Activated naive CD8-positive, alpha-beta T cell treated with anti-CD3 and anti-CD28 coated beads, Interleukin-2, amount 10 ng/mL, durations not matched to agents 7 days and 5 days (primary cell): ENCODE data around the gene TAB2. TPM values are rescaled to one million over a fixed set of nuclear protein-coding genes. Genes with fewer than 3 reads are reported as not detected.
A peak's percentile ranks its signal among the peaks of the same experiment; 100 is the strongest.
"Not testable (repeated sequence)": the region's sequence is repeated elsewhere in the genome, so short reads cannot be mapped to it uniquely, and the experiment has no call there.

Source experiments
- ATAC-seq: fragments of 150-1000 bp; cut with Tn5 transposase; one replicate; pipeline ENCODE4 v1.10.0; 2021; ENCODE audit warnings: low read depth, moderate library complexity
- POLR2A ChIA-PET: fragments of 350-600 bp; sonication (Branson Sonifier 250); formaldehyde crosslinking; loops from one replicate; lab custom pipeline; 2021; ENCODE audit warnings: antibody characterized with exemption; lab: Charles Lee
- DNase-seq: peaks from one replicate; pipeline ENCODE4 v3.0.0; 2021
- H3K27ac Mint-ChIP-seq: one replicate; pipeline ENCODE4 v1.8.0; 2022; ENCODE audit warnings: mild to moderate bottlenecking, mixed read lengths
- H3K27me3 Mint-ChIP-seq: one replicate; pipeline ENCODE4 v1.8.0; 2022; ENCODE audit warnings: mild to moderate bottlenecking, moderate library complexity, mixed read lengths
- H3K36me3 Mint-ChIP-seq: one replicate; pipeline ENCODE4 v1.8.0; 2021; ENCODE audit warnings: mild to moderate bottlenecking, mixed read lengths
- H3K4me1 Mint-ChIP-seq: one replicate; pipeline ENCODE4 v1.8.0; 2021; ENCODE audit warnings: mixed read lengths
- H3K4me3 Mint-ChIP-seq: one replicate; pipeline ENCODE4 v1.8.0; 2022; ENCODE audit warnings: mild to moderate bottlenecking, moderate library complexity, mixed read lengths
- H3K9me3 Mint-ChIP-seq: one replicate; pipeline ENCODE4 v1.8.0; 2021; ENCODE audit warnings: mixed read lengths
- total RNA-seq, 2 experiments: library from RNA; stranded (reverse); gene quantifications; one replicate each; pipeline ENCODE4 v1.2.3, GENCODE V29; 2021

TAB2 gene
- total RNA-seq, 2 experiments from 2014 or later, result 115 to 130 TPM

- H3K9me3 Mint-ChIP-seq, result peaks cover 8% of the 10 kb centered on the region
- peak overlapping the region; percentile 86 for H3K27ac Mint-ChIP-seq
- peak; percentile 74 for ATAC-seq
- H3K4me3 Mint-ChIP-seq, result peak overlapping the region; percentile 83
- H3K36me3 Mint-ChIP-seq, result peaks cover 23% of the 10 kb centered on the region
- no peaks in the 10 kb centered on the region for H3K27me3 Mint-ChIP-seq
- DNase-seq, result peak; percentile 92
- H3K4me1 Mint-ChIP-seq, result peaks cover 24% of the 10 kb centered on the region
- POLR2A ChIA-PET, result interaction anchor here (0.5 to 4.6 kb wide), 43 partner anchors 8 to 288 kb away, joined by 3 to 31 read pairs (median 4); no protein-coding TSS in a partner anchor
These were observed 520 bp upstream of the TAB2 start for GRCh38 chr6:149316740-149317643.

DNA sequence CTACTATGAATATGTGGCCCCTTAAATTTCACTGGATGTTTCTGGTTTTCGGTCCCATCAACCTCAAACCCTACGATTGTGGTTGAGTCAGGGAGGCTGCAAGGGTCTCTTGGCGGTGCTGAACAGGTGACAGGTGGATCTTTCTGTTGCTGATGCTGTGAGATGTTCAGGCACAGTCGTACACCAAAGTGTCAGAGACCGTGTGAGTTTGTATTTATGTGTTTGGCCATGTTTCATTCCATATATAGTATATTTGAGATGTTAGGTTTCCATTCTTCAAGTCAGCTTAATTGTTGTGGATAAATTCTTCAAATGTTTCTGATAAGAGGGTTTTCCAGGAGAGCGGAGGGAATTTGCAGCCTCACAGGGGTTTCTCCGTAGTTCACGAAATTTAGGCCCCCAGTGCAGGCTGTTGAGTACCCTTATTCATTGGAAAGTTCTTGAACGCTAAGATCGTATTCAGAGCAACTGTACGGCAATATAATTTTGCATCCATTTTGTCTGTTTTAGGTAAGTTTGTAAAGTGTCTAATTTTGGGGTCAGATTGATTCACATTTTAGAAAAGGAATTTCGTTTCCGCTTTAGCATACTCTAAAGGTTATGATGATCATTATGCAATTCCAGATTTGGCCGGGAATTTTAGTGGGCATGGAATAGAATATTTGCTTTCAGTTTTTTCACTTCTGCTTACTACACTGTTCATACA is 1.2 kb downstream of the TAB2 start:
- no peak for DNase-seq
- POLR2A ChIA-PET, result interaction anchor here (0.7 to 4.6 kb wide), 17 partner anchors 8 to 286 kb away, joined by 3 to 31 read pairs (median 5); no protein-coding TSS in a partner anchor
- Mint-ChIP-seq H3K36me3 (peaks cover 23% of the 10 kb centered on the region), H3K27me3 (no peaks in the 10 kb centered on the region), H3K4me1 (peaks cover 35% of the 10 kb centered on the region), H3K9me3 (peaks cover 2% of the 10 kb centered on the region), H3K4me3 (peak overlapping the region; percentile 87), H3K27ac (peak overlapping the region; percentile 90)
- peak; percentile 34 for ATAC-seq

GRCh38 chr6:149319422-149319821 is 1.9 kb downstream of the TAB2 start:
- Mint-ChIP-seq H3K27ac (peak overlapping the region; percentile 90), H3K9me3 (no peaks in the 10 kb centered on the region), H3K4me3 (peak overlapping the region; percentile 87), H3K4me1 (peaks cover 36% of the 10 kb centered on the region), H3K36me3 (peaks cover 25% of the 10 kb centered on the region), H3K27me3 (no peaks in the 10 kb centered on the region)
- ATAC-seq, result no peak
- DNase-seq, result no peak
- POLR2A ChIA-PET, result interaction anchor here (0.9 to 4.6 kb wide), 4 partner anchors 113 to 237 kb away, joined by 3 to 31 read pairs (median 4); no protein-coding TSS in a partner anchor

- H3K36me3 Mint-ChIP-seq, result peaks cover 28% of the 10 kb centered on the region
- not testable (repeated sequence) for H3K9me3 Mint-ChIP-seq, ATAC-seq, H3K27me3 Mint-ChIP-seq, DNase-seq
- H3K27ac Mint-ChIP-seq, result peak overlapping the region; percentile 90
- POLR2A ChIA-PET, result interaction anchor here (1.0 to 4.6 kb wide), 3 partner anchors 112 to 238 kb away, joined by 3 to 31 read pairs (median 4); no protein-coding TSS in a partner anchor
- H3K4me3 Mint-ChIP-seq, result peak overlapping the region; percentile 87
- H3K4me1 Mint-ChIP-seq, result peaks cover 36% of the 10 kb centered on the region
These were observed 2.5 kb downstream of the TAB2 start for GRCh38 chr6:149320016-149320415.

- Mint-ChIP-seq H3K27ac (peak overlapping the region; percentile 79), H3K27me3 (no peaks in the 10 kb centered on the region), H3K4me1 (peaks cover 38% of the 10 kb centered on the region), H3K4me3 (peak overlapping the region; percentile 87), H3K36me3 (peaks cover 35% of the 10 kb centered on the region), H3K9me3 (no peaks in the 10 kb centered on the region)
- POLR2A ChIA-PET, result interaction anchor here (0.6 to 3.0 kb wide), 4 partner anchors 47 to 226 kb away, joined by 3 to 15 read pairs (median 3); no protein-coding TSS in a partner anchor
- DNase-seq (no peak), ATAC-seq (no peak)
These were observed 3.3 kb downstream of the TAB2 start for GRCh38 chr6:149320796-149321195.

DNA sequence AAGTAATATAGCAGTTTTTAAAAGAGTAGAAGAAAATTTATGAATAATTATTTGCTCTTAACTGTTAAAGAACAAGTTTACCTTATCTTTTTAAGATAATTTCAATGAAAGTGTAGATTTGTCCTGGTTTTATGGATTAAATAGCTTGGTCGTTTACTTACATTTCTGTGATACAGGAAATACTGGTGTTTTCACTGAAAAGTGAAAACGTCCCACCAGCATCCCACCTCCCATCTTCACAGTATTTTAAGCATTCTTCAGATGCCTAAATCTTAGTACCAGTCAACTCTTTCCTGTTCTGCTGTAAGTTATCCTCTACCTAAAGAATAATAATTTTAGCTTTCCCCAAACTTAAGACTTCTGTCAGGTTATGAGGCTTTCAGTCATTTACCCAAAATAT is 5.8 kb downstream of the TAB2 start:
- peak overlapping the region; percentile 18 for H3K27ac Mint-ChIP-seq
- H3K4me3 Mint-ChIP-seq, result peak overlapping the region; percentile 76
- no peaks in the 10 kb centered on the region for H3K9me3 Mint-ChIP-seq
- H3K27me3 Mint-ChIP-seq, result no peaks in the 10 kb centered on the region
- no peak for DNase-seq
- peaks cover 43% of the 10 kb centered on the region for H3K36me3 Mint-ChIP-seq
- POLR2A ChIA-PET, result interaction anchor here (0.8 to 3.0 kb wide), 4 partner anchors 10 to 229 kb away, joined by 3 to 15 read pairs (median 3); no protein-coding TSS in a partner anchor
- peaks cover 44% of the 10 kb centered on the region for H3K4me1 Mint-ChIP-seq
- ATAC-seq, result no peak

GRCh38 chr6:149323925-149324324 is 6.4 kb downstream of the TAB2 start:
- peak overlapping the region; percentile 70 for H3K27ac Mint-ChIP-seq
- POLR2A ChIA-PET, result interaction anchor here (1.2 to 1.3 kb wide), 2 partner anchors 195 to 241 kb away, joined by 3 read pairs; no protein-coding TSS in a partner anchor
- H3K36me3 Mint-ChIP-seq, result peaks cover 44% of the 10 kb centered on the region

GRCh38 chr6:149324428-149324827 is 6.9 kb downstream of the TAB2 start:
- peak overlapping the region; percentile 34 for H3K27ac Mint-ChIP-seq
- POLR2A ChIA-PET, result interaction anchor here (0.6 to 1.3 kb wide), 6 partner anchors 13 to 242 kb away, joined by 3 to 6 read pairs (median 3); no protein-coding TSS in a partner anchor
- DNase-seq (no peak), ATAC-seq (peak; percentile 24)
- H3K27me3 Mint-ChIP-seq, result no peaks in the 10 kb centered on the region
- peaks cover 44% of the 10 kb centered on the region for H3K36me3 Mint-ChIP-seq
- H3K4me3 Mint-ChIP-seq, result peak overlapping the region; percentile 59
- peaks cover 55% of the 10 kb centered on the region for H3K4me1 Mint-ChIP-seq
- H3K9me3 Mint-ChIP-seq, result no peaks in the 10 kb centered on the region

More at GRCh38 chr6:149323925-149324324, 6.4 kb downstream of the TAB2 start:
- H3K4me3 Mint-ChIP-seq, result peak overlapping the region; percentile 76
- ATAC-seq (no peak), DNase-seq (no peak)
- H3K9me3 Mint-ChIP-seq, result no peaks in the 10 kb centered on the region
- H3K27me3 Mint-ChIP-seq, result no peaks in the 10 kb centered on the region
- H3K4me1 Mint-ChIP-seq, result peaks cover 49% of the 10 kb centered on the region

DNA sequence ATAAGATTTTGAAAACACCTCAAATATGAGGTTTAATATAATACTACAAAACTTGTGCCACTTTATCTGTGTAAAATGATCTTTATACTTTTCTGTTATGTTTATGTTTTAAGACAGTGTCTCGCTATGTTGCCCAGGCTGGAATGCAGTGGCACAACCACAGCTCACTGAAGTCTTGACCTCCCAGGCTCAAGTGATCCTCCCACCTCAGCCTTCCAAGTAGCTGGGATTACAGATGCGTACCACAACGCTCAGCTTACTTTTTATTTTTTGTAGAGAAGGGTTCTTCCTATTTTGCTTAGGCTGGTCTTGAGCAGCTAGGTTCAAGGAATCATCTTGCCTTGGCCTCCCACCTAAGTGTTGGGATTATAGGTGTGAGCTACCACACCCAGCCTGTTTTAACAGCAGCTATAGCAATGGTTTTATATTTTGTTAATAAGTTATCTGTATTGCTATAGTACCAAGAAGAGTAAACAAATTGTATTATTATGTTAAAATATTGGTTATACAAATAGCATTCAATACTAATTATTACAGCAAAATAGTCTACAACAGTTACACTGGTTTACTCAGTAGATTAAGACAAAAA is 8.2 kb downstream of the TAB2 start:
- DNase-seq, result no peak
- no peak for ATAC-seq
- no peaks in the 10 kb centered on the region for H3K27me3 Mint-ChIP-seq
- H3K9me3 Mint-ChIP-seq, result no peaks in the 10 kb centered on the region
- peaks cover 42% of the 10 kb centered on the region for H3K36me3 Mint-ChIP-seq
- H3K27ac Mint-ChIP-seq, result no peak overlapping the region
- no peak overlapping the region for H3K4me3 Mint-ChIP-seq
- POLR2A ChIA-PET, result interaction anchor here (1.0 kb wide), 2 partner anchors 9 to 12 kb away, joined by 3 to 5 read pairs; partner anchors contain the start of gene TAB2
- H3K4me1 Mint-ChIP-seq, result peaks cover 64% of the 10 kb centered on the region

DNA sequence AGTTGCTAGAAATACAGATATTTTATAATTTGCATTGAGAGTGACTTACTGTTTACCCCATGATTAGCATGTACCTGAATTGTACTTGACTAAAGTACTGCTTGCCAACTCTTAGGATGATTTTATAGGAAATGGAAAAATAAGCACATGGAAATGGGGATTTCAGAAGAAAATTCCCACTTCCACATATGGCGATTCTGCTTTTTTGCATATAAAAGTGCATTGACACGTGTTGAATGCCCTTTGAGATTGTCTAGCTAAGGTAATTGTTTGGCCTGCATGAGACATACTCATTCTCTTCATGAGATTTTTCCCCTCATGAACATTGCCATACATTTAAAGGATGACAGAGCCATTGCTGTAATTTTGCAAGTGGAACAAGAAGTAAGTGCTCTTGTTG is 10.1 kb downstream of the TAB2 start:
- POLR2A ChIA-PET, result no interaction called here
- H3K9me3 Mint-ChIP-seq, result no peaks in the 10 kb centered on the region
- DNase-seq (no peak), ATAC-seq (no peak)
- no peak overlapping the region for H3K4me3 Mint-ChIP-seq
- H3K27ac Mint-ChIP-seq, result no peak overlapping the region
- no peaks in the 10 kb centered on the region for H3K27me3 Mint-ChIP-seq
- H3K4me1 Mint-ChIP-seq, result peaks cover 67% of the 10 kb centered on the region
- H3K36me3 Mint-ChIP-seq, result peaks cover 42% of the 10 kb centered on the region

- Mint-ChIP-seq H3K4me1 (peaks cover 66% of the 10 kb centered on the region), H3K4me3 (no peak overlapping the region), H3K27me3 (no peaks in the 10 kb centered on the region), H3K9me3 (no peaks in the 10 kb centered on the region), H3K27ac (no peak overlapping the region), H3K36me3 (peaks cover 40% of the 10 kb centered on the region)
- no peak for DNase-seq
- no peak for ATAC-seq
- POLR2A ChIA-PET, result no interaction called here
These were observed 10.6 kb downstream of the TAB2 start for GRCh38 chr6:149328083-149328482.

DNA sequence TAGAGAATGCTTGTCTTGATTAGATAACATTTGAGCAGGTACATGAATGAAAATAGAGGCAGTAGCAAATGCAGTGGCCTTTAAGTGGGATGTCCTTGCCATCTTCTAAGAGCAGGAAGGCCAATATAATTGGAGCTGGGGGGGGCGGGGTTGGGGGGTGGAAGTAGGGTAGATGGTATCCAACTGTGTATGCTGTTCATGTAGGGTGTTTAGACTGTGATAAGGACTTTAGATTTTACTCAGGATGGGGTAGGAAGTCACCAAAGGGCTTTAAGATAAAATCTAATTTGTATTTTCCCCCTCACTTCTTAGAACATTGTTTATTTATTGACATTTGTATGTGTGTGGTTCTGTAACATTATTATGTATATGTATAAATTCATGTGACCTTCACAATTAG is 12.0 kb downstream of the TAB2 start:
- Mint-ChIP-seq H3K4me3 (peak overlapping the region; percentile 2), H3K9me3 (no peaks in the 10 kb centered on the region), H3K4me1 (peaks cover 68% of the 10 kb centered on the region), H3K27ac (peak overlapping the region; percentile 4), H3K36me3 (peaks cover 38% of the 10 kb centered on the region), H3K27me3 (no peaks in the 10 kb centered on the region)
- DNase-seq, result no peak
- ATAC-seq, result peak; percentile 18
- POLR2A ChIA-PET, result no interaction called here
